WTC11 (cell line): ENCODE data around the gene SPATA32. TPM values are rescaled to one million over a fixed set of nuclear protein-coding genes. Genes with fewer than 3 reads are reported as not detected.
A peak's percentile ranks its signal among the peaks of the same experiment; 100 is the strongest.

ENCODE experiments used
- ATAC-seq: fragments of 200-7000 bp; cut with Tn5 transposase; 2 replicates; pipeline ENCODE4 v1.10.0; 2021; ENCODE audit warnings: mild to moderate bottlenecking, moderate library complexity
- CTCF ChIA-PET: fragments of 300-600 bp; sonication (Branson Sonifier 250); formaldehyde crosslinking; loops from one replicate; lab custom pipeline; 2021; ENCODE audit warnings: antibody characterized with exemption; lab: Charles Lee
- POLR2A ChIA-PET: fragments of 350-600 bp; sonication (Branson Sonifier 250); formaldehyde crosslinking; loops from one replicate; lab custom pipeline; 2021; ENCODE audit warnings: antibody characterized with exemption; lab: Charles Lee
- DNase-seq: peaks from one replicate; pipeline ENCODE4 v3.0.0; 2021; ENCODE audit warnings: low spot score
- H3K27ac Mint-ChIP-seq: 2 replicates; pipeline ENCODE4 v1.8.0; 2021; ENCODE audit warnings: mixed read lengths
- H3K27me3 Mint-ChIP-seq: 2 replicates; pipeline ENCODE4 v1.8.0; 2021; ENCODE audit warnings: low read depth, mild to moderate bottlenecking, moderate library complexity, mixed read lengths
- H3K36me3 Mint-ChIP-seq: 2 replicates; pipeline ENCODE4 v1.8.0; 2021; ENCODE audit warnings: mixed read lengths
- H3K4me1 Mint-ChIP-seq: 2 replicates; pipeline ENCODE4 v1.8.0; 2022; ENCODE audit warnings: mixed read lengths
- H3K4me3 Mint-ChIP-seq: 2 replicates; pipeline ENCODE4 v1.8.0; 2021; ENCODE audit warnings: mild to moderate bottlenecking, moderate library complexity, mixed read lengths
- H3K9me3 Mint-ChIP-seq: 2 replicates; pipeline ENCODE4 v1.8.0; 2021; ENCODE audit warnings: mixed read lengths
- CREB1 ChIP-seq: sonication (generic); formaldehyde crosslinking; IDR thresholded peaks from 2 replicates; pipeline ENCODE4 v1.8.0; 2023; ENCODE audit warnings: mild to moderate bottlenecking, missing genetic modification reagents
- EMX1 ChIP-seq: fragments of 250-450 bp; sonication (Bioruptor Pico); IDR thresholded peaks from 2 replicates; pipeline ENCODE4 v1.8.0; 2021; ENCODE audit warnings: mild to moderate bottlenecking
- ESRRA ChIP-seq: sonication (generic); formaldehyde crosslinking; IDR thresholded peaks from 2 replicates; pipeline ENCODE4 v1.8.1; 2022; ENCODE audit warnings: mild to moderate bottlenecking, missing genetic modification reagents, borderline replicate concordance
- FOXK1 ChIP-seq: sonication (generic); formaldehyde crosslinking; IDR thresholded peaks from 2 replicates; pipeline ENCODE4 v1.8.0; 2022; ENCODE audit warnings: mild to moderate bottlenecking, moderate library complexity, missing genetic modification reagents
- NR3C1 ChIP-seq: sonication (generic); formaldehyde crosslinking; conservative IDR thresholded peaks from 2 replicates; pipeline ENCODE4 v1.8.1; 2023; ENCODE audit warnings: low read depth, mild to moderate bottlenecking, missing genetic modification reagents
- RELA ChIP-seq: sonication (generic); formaldehyde crosslinking; IDR thresholded peaks from 2 replicates; pipeline ENCODE4 v1.8.1; 2022; ENCODE audit warnings: missing genetic modification reagents, mild to moderate bottlenecking, borderline replicate concordance
- RORB ChIP-seq: fragments of 250-450 bp; sonication (Bioruptor Pico); IDR thresholded peaks from 2 replicates; pipeline ENCODE4 v1.9.0; 2021; ENCODE audit warnings: mild to moderate bottlenecking
- SMAD3 ChIP-seq: sonication (generic); formaldehyde crosslinking; IDR thresholded peaks from 2 replicates; pipeline ENCODE4 v1.8.0; 2022; ENCODE audit warnings: missing genetic modification reagents, mild to moderate bottlenecking, borderline replicate concordance
- SOX15 ChIP-seq: fragments of 250-450 bp; sonication (Bioruptor Pico); IDR thresholded peaks from 2 replicates; pipeline ENCODE4 v1.9.0; 2021; ENCODE audit warnings: mild to moderate bottlenecking
- ZBTB21 ChIP-seq: sonication (generic); formaldehyde crosslinking; IDR thresholded peaks from 2 replicates; pipeline ENCODE4 v1.8.1; 2023; ENCODE audit warnings: mild to moderate bottlenecking, missing genetic modification reagents, borderline replicate concordance
- ZNF232 ChIP-seq: sonication (generic); formaldehyde crosslinking; IDR thresholded peaks from 2 replicates; pipeline ENCODE4 v1.8.0; 2022; ENCODE audit warnings: mild to moderate bottlenecking, missing genetic modification reagents
- total RNA-seq: library from RNA; stranded (reverse); gene quantifications from 3 replicates; pipeline ENCODE4 v1.2.3, GENCODE V29; 2021
- TF ChIP-seq, protein P1 (sequence below): sonication (generic); formaldehyde crosslinking; IDR thresholded peaks from 2 replicates; pipeline ENCODE4 v1.8.0; 2022; ENCODE audit warnings: mild to moderate bottlenecking, missing genetic modification reagents
- TF ChIP-seq, protein P2 (sequence below): sonication (generic); formaldehyde crosslinking; IDR thresholded peaks from 2 replicates; pipeline ENCODE4 v1.8.0; 2022; ENCODE audit warnings: mild to moderate bottlenecking, missing genetic modification reagents
- TF ChIP-seq, protein P3 (sequence below): sonication (generic); formaldehyde crosslinking; IDR thresholded peaks from 2 replicates; pipeline ENCODE4 v1.8.1; 2023; ENCODE audit warnings: mild to moderate bottlenecking, missing genetic modification reagents, moderate library complexity
- TF ChIP-seq, protein P4 (sequence below): sonication (generic); formaldehyde crosslinking; conservative IDR thresholded peaks from 2 replicates; pipeline ENCODE4 v1.8.1; 2023; ENCODE audit warnings: mild to moderate bottlenecking, low read depth, missing genetic modification reagents, moderate library complexity
- TF ChIP-seq, protein P5 (sequence below): sonication (generic); formaldehyde crosslinking; IDR thresholded peaks from 2 replicates; pipeline ENCODE4 v1.8.1; 2023; ENCODE audit warnings: mild to moderate bottlenecking, missing genetic modification reagents
- TF ChIP-seq, protein P6 (sequence below): sonication (generic); formaldehyde crosslinking; IDR thresholded peaks from 2 replicates; pipeline ENCODE4 v1.8.0; 2022; ENCODE audit warnings: mild to moderate bottlenecking, missing genetic modification reagents

Gene SPATA32
- total RNA-seq, 1 experiment from 2014 or later: 0.15 TPM

DNA sequence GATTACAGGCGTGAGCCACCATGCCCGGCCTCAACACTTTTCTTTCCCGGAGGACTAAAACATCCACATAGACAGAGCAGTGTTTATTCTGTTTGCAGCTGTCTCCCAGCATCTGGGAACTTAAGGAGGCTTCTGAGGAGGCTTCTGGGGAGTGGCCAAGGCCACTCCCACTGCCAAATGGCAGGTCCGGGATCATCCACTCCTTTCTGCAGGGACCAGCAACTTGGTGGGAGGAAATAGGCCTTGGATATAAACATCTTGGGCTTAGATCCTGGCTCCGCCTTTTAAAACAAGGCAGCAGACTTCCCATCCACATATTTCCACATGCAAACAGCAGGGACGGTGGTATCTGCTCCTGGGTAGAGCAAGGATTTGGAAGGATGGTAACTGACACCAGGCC is 14.1 kb upstream of the SPATA32 start (continued):
- TF ChIP-seq, protein P1, sequence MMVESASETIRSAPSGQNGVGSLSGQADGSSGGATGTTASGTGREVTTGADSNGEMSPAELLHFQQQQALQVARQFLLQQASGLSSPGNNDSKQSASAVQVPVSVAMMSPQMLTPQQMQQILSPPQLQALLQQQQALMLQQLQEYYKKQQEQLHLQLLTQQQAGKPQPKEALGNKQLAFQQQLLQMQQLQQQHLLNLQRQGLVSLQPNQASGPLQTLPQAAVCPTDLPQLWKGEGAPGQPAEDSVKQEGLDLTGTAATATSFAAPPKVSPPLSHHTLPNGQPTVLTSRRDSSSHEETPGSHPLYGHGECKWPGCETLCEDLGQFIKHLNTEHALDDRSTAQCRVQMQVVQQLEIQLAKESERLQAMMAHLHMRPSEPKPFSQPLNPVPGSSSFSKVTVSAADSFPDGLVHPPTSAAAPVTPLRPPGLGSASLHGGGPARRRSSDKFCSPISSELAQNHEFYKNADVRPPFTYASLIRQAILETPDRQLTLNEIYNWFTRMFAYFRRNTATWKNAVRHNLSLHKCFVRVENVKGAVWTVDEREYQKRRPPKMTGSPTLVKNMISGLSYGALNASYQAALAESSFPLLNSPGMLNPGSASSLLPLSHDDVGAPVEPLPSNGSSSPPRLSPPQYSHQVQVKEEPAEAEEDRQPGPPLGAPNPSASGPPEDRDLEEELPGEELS (CRISPR knock-in tag): no peak

DNA sequence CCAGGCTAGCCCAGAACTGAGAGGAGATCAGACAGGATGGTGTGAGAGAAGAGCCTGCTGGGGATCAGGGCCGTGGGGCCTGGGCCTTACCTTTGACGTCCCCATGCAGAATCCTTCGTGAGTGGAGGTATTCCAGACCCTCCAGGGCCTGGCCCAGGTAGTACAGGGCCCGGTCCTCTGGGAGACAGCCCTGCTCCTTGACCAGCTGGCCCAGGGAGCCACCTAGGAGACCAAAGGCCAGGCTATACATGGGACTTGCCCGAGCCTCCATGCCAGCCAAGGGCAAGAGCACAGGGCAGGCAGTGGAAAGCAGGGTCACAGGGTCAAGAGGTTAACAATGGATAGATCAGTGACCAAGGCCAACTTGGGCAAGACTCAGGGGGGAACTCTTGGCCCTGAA is 12.1 kb upstream of the SPATA32 start:
- 0 out of 2 replicates have a peak overlapping the region, but pooled peaks have one; percentile 13 for H3K27ac Mint-ChIP-seq
- H3K4me1 Mint-ChIP-seq: peaks cover 12% of the 10 kb centered on the region
- CTCF ChIA-PET: interaction anchor here (1.2 to 1.5 kb wide), 3 partner anchors 38 to 111 kb away, joined by 4 to 5 read pairs (median 4); no protein-coding TSS in a partner anchor
- H3K36me3 Mint-ChIP-seq: peaks cover 7% of the 10 kb centered on the region; the same call in 1 of the 2 replicates
- H3K27me3 Mint-ChIP-seq: no peaks in the 10 kb centered on the region
- POLR2A ChIA-PET: no interaction called here
- no peaks in the 10 kb centered on the region for H3K9me3 Mint-ChIP-seq
- no peak for ATAC-seq
- H3K4me3 Mint-ChIP-seq: no peak overlapping the region
- TF ChIP-seq NR3C1 (CRISPR knock-in tag) (no peak), ZNF232 (CRISPR knock-in tag) (no peak), FOXK1 (CRISPR knock-in tag) (no peak), ESRRA (CRISPR knock-in tag) (no peak), ZBTB21 (no peak), SOX15 (CRISPR knock-in tag) (no peak), SMAD3 (CRISPR knock-in tag) (no peak)
- TF ChIP-seq, protein P2, sequence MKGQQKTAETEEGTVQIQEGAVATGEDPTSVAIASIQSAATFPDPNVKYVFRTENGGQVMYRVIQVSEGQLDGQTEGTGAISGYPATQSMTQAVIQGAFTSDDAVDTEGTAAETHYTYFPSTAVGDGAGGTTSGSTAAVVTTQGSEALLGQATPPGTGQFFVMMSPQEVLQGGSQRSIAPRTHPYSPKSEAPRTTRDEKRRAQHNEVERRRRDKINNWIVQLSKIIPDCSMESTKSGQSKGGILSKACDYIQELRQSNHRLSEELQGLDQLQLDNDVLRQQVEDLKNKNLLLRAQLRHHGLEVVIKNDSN (CRISPR knock-in tag): no peak
- TF ChIP-seq, protein P3, sequence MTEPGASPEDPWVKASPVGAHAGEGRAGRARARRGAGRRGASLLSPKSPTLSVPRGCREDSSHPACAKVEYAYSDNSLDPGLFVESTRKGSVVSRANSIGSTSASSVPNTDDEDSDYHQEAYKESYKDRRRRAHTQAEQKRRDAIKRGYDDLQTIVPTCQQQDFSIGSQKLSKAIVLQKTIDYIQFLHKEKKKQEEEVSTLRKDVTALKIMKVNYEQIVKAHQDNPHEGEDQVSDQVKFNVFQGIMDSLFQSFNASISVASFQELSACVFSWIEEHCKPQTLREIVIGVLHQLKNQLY (CRISPR knock-in tag): no peak
- TF ChIP-seq, protein P4, sequence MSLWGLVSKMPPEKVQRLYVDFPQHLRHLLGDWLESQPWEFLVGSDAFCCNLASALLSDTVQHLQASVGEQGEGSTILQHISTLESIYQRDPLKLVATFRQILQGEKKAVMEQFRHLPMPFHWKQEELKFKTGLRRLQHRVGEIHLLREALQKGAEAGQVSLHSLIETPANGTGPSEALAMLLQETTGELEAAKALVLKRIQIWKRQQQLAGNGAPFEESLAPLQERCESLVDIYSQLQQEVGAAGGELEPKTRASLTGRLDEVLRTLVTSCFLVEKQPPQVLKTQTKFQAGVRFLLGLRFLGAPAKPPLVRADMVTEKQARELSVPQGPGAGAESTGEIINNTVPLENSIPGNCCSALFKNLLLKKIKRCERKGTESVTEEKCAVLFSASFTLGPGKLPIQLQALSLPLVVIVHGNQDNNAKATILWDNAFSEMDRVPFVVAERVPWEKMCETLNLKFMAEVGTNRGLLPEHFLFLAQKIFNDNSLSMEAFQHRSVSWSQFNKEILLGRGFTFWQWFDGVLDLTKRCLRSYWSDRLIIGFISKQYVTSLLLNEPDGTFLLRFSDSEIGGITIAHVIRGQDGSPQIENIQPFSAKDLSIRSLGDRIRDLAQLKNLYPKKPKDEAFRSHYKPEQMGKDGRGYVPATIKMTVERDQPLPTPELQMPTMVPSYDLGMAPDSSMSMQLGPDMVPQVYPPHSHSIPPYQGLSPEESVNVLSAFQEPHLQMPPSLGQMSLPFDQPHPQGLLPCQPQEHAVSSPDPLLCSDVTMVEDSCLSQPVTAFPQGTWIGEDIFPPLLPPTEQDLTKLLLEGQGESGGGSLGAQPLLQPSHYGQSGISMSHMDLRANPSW (CRISPR knock-in tag): no peak
- TF ChIP-seq, protein P1 (CRISPR knock-in tag): no peak
- TF ChIP-seq, protein P5, sequence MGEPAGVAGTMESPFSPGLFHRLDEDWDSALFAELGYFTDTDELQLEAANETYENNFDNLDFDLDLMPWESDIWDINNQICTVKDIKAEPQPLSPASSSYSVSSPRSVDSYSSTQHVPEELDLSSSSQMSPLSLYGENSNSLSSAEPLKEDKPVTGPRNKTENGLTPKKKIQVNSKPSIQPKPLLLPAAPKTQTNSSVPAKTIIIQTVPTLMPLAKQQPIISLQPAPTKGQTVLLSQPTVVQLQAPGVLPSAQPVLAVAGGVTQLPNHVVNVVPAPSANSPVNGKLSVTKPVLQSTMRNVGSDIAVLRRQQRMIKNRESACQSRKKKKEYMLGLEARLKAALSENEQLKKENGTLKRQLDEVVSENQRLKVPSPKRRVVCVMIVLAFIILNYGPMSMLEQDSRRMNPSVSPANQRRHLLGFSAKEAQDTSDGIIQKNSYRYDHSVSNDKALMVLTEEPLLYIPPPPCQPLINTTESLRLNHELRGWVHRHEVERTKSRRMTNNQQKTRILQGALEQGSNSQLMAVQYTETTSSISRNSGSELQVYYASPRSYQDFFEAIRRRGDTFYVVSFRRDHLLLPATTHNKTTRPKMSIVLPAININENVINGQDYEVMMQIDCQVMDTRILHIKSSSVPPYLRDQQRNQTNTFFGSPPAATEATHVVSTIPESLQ: no peak
- DNase-seq: no peak

DNA sequence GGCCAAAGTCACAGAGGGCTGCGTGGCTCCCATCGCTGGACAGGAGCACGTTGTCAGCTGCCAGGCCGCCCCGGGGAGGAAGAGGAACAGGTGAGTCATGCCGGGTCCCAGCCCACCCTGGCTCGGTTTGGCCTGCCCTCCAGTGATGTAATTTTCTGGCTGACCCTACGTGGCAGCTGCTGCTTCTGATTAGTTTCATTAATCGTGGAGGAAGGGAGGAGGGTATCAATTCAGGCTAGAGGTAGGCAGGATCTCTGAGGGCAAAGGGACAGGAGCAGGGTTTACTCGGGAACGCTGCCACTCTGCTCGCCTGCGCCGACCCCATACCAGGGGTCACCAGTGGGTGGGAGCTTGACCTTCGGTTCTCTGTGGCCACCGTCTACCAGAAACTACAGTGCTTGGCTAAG is 11.7 kb upstream of the SPATA32 start:
- H3K9me3 Mint-ChIP-seq: no peaks in the 10 kb centered on the region
- no peak for DNase-seq
- ATAC-seq: no peak
- no peaks in the 10 kb centered on the region for H3K27me3 Mint-ChIP-seq
- peak overlapping the region; percentile 13; the same call in 1 of the 2 replicates for H3K27ac Mint-ChIP-seq
- H3K4me1 Mint-ChIP-seq: peaks cover 12% of the 10 kb centered on the region
- no peak overlapping the region for H3K4me3 Mint-ChIP-seq
- POLR2A ChIA-PET: no interaction called here
- H3K36me3 Mint-ChIP-seq: peaks cover 9% of the 10 kb centered on the region; the same call in 1 of the 2 replicates
- CTCF ChIA-PET: interaction anchor here (1.2 to 4.8 kb wide), 5 partner anchors 18 to 111 kb away, joined by 4 to 32 read pairs (median 23); no protein-coding TSS in a partner anchor
- no peak for TF ChIP-seq EMX1 (CRISPR knock-in tag)
- TF ChIP-seq CREB1 (CRISPR knock-in tag): no peak
- TF ChIP-seq RORB (CRISPR knock-in tag): no peak
- TF ChIP-seq, protein P6, sequence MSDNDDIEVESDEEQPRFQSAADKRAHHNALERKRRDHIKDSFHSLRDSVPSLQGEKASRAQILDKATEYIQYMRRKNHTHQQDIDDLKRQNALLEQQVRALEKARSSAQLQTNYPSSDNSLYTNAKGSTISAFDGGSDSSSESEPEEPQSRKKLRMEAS (CRISPR knock-in tag): no peak
- TF ChIP-seq ESRRA (CRISPR knock-in tag): no peak
- no peak for TF ChIP-seq RELA (CRISPR knock-in tag)
- TF ChIP-seq, protein P2 (CRISPR knock-in tag): no peak
- TF ChIP-seq, protein P3 (CRISPR knock-in tag): no peak
